Measurements from ENCODE around the gene PHF2.

PHF2 gene

GRCh38 chr9:93576258-93577077 lies at the start of gene PHF2:
TSS of gene PHF2 (plus strand) at chr9:93576584. CDS start at chr9:93576774, 190 bp downstream.
- TF ChIP-seq GATA1 (IDR thresholded peaks at IDR 0.05; ENCODE audit: low read depth, low read length) (no peak), POLR2A (IDR thresholded peaks at IDR 0.05; ENCODE audit: low read length) (no peak)
- peak; percentile 60 to 76 for DNase-seq

DNA sequence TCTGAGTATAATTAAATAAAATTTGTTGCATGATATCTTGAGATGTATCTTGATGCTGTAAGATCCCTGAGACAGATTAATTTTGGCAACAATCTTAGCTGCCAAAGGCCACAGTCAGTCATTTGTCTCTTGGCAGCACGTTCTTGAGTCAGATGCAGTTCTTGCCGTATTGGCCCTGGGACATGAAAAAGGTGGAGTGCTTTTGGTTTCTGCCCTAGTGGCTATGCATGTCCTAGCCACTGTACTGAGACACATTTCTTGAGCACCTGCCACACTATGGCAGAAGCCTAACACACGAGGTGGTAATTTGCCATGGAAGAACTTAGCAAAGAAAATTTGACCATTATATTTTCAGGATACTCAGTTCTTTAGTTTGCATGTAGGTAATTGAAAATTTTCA lies 45.0 kb upstream of the PHF2 start:
- TF ChIP-seq GATA1 (IDR thresholded peaks at IDR 0.05; ENCODE audit: low read depth, low read length) (no peak), POLR2A (IDR thresholded peaks at IDR 0.05; ENCODE audit: low read length) (no peak)
- DNase-seq = no peak

DNA sequence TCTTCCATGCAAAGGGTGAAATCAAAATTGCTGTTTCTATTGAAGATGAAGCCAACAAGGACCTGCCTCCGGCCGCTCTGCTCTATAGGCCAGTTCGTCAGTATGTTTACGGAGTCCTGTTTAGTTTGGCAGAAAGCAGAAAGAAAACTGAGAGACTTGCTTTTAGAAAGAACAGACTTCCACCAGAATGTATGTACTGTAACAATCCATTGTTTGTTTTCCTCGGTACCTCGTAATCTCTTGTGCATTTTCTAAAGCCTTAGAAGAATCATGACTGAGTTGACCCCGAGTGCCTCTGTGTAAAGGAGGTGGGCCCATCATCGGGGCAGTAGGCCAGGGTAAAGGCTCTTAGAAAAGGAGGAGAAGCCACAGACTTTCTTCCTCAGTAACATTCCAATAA lies 44.2 kb upstream of the PHF2 start:
- TF ChIP-seq POLR2A (IDR thresholded peaks at IDR 0.05; ENCODE audit: low read length) (no peak), GATA1 (IDR thresholded peaks at IDR 0.05; ENCODE audit: low read depth, low read length) (no peak)
- no peak for DNase-seq

GRCh38 chr9:93533863-93534262 lies 42.5 kb upstream of the PHF2 start:
- TF ChIP-seq POLR2A (IDR thresholded peaks at IDR 0.05; ENCODE audit: low read length) (no peak), GATA1 (IDR thresholded peaks at IDR 0.05; ENCODE audit: low read depth, low read length) (no peak)

GRCh38 chr9:93536167-93536566 lies 40.2 kb upstream of the PHF2 start:
- no peak for DNase-seq
- TF ChIP-seq GATA1 (IDR thresholded peaks at IDR 0.05; ENCODE audit: low read depth, low read length) (no peak), POLR2A (IDR thresholded peaks at IDR 0.05; ENCODE audit: low read length) (no peak)

More at GRCh38 chr9:93533863-93534262, 42.5 kb upstream of the PHF2 start:
- DNase-seq = no peak

- DNase-seq = no peak
- TF ChIP-seq GATA1 (IDR thresholded peaks at IDR 0.05; ENCODE audit: low read depth, low read length) (no peak), POLR2A (IDR thresholded peaks at IDR 0.05; ENCODE audit: low read length) (no peak)
Observed at GRCh38 chr9:93536874-93537273, 39.5 kb upstream of the PHF2 start.

GRCh38 chr9:93540305-93540704 lies 36.1 kb upstream of the PHF2 start:
- DNase-seq = no peak

DNA sequence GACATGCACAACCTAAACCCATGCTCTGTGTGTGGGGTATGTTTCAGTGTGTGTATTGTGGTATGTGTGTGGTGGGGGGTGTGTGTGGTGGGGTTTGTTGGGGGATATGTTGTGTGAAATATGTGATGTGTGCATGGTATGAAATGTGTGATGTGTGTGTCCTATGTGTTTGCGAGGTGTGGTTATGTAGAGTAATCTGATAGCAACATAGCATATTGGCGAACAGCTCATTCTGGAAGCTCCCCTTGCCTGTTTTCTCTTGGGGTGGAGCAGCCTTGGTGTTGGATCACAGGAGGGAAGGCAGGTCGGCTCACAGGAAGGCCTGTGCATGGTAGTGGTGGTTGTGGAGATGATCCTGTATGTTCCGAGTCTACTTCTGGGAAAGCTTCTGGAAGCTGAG lies 35.4 kb upstream of the PHF2 start:
- TF ChIP-seq POLR2A (IDR thresholded peaks at IDR 0.05; ENCODE audit: low read length) (no peak), GATA1 (IDR thresholded peaks at IDR 0.05; ENCODE audit: low read depth, low read length) (no peak)
- no peak for DNase-seq

More at GRCh38 chr9:93540305-93540704, 36.1 kb upstream of the PHF2 start:
- TF ChIP-seq POLR2A (IDR thresholded peaks at IDR 0.05; ENCODE audit: low read length) = no peak
- TF ChIP-seq GATA1 (IDR thresholded peaks at IDR 0.05; ENCODE audit: low read depth, low read length) = no peak

- no peak for DNase-seq
- TF ChIP-seq GATA1 (IDR thresholded peaks at IDR 0.05; ENCODE audit: low read depth, low read length) = no peak
- no peak for TF ChIP-seq POLR2A (IDR thresholded peaks at IDR 0.05; ENCODE audit: low read length)
Observed at GRCh38 chr9:93541581-93542349, 34.6 kb upstream of the PHF2 start.

DNA sequence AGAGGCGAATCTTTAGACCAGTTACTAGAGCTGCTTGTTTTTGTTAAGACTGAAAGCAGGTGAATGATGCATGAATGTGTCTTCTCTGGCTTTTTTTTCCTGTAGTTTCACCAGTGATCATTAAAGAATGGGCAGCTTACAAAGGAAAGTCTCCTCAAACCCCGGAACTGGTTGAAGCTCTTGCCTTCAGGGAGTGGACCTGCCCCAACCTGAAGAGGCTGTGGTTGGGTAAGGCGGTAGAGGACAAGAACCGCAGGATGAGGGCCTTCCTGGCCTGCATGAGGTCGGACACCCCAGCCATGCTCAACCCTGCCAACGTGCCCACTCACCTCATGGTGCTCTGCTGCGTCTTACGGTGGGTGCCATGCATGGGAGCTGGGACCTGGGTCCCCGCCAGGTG lies 33.3 kb upstream of the PHF2 start:
- no peak for DNase-seq
- TF ChIP-seq POLR2A (IDR thresholded peaks at IDR 0.05; ENCODE audit: low read length) = no peak
- no peak for TF ChIP-seq GATA1 (IDR thresholded peaks at IDR 0.05; ENCODE audit: low read depth, low read length)

GRCh38 chr9:93546356-93546755 lies 30.0 kb upstream of the PHF2 start:
- TF ChIP-seq POLR2A (IDR thresholded peaks at IDR 0.05; ENCODE audit: low read length) = no peak
- no peak for TF ChIP-seq GATA1 (IDR thresholded peaks at IDR 0.05; ENCODE audit: low read depth, low read length)

GRCh38 chr9:93549611-93550010 lies 26.8 kb upstream of the PHF2 start:
- DNase-seq = no peak
- no peak for TF ChIP-seq POLR2A (IDR thresholded peaks at IDR 0.05; ENCODE audit: low read length)
- no peak for TF ChIP-seq GATA1 (IDR thresholded peaks at IDR 0.05; ENCODE audit: low read depth, low read length)

More at GRCh38 chr9:93546356-93546755, 30.0 kb upstream of the PHF2 start:
- no peak for DNase-seq

- TF ChIP-seq POLR2A (IDR thresholded peaks at IDR 0.05; ENCODE audit: low read length) (no peak), GATA1 (IDR thresholded peaks at IDR 0.05; ENCODE audit: low read depth, low read length) (no peak)
Observed at GRCh38 chr9:93552923-93553322, 23.5 kb upstream of the PHF2 start.

DNA sequence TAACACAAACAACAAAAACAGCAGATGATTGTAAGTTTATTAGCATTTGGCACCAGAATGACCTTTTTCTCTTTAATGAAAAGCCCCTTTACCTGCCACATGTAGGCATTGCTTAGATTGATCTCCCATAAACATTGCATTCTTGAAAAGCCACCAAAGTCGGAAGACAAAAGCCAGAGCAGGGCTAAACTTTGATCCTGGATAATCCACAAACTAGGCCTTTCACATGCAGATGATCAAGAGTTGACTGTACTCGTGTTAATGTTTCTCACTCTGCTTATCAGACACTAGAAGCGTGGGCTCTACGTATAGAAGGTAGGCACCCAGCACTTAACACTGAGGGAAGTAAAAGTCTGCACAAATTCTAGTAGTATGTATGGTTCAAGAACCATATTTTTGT lies 21.0 kb upstream of the PHF2 start:
- DNase-seq = no peak
- TF ChIP-seq GATA1 (IDR thresholded peaks at IDR 0.05; ENCODE audit: low read depth, low read length) (no peak), POLR2A (IDR thresholded peaks at IDR 0.05; ENCODE audit: low read length) (no peak)

More at GRCh38 chr9:93552923-93553322, 23.5 kb upstream of the PHF2 start:
- no peak for DNase-seq
